ENCODE data around the gene SLC25A26.

- TF ChIP-seq ZFX (IDR thresholded peaks at IDR 0.05): no peak
- no peak for TF ChIP-seq CTCF (conservative IDR thresholded peaks at IDR 0.05)
These were observed 134.6 kb downstream of the SLC25A26 start for GRCh38 chr3:66355394-66355793.

Measured in C4-2B (cell line).